GM12891 (cell line): ENCODE results near the gene RAPGEF4.

Experiments
- POLR2A ChIP-seq: IDR thresholded peaks from 2 replicates; pipeline ENCODE4 v1.6.1; 2011; ENCODE audit warnings: low read depth, low read length, control low read depth
- POLR2AphosphoS5 ChIP-seq: IDR thresholded peaks from 2 replicates; pipeline ENCODE4 v1.6.1; 2011; ENCODE audit warnings: low read depth, low read length, control low read depth
- POU2F2 ChIP-seq: IDR thresholded peaks from 2 replicates; pipeline ENCODE4 v1.6.1; 2011; ENCODE audit warnings: low read depth, mild to moderate bottlenecking, control low read depth, low read length, moderate library complexity
- SPI1 ChIP-seq: IDR thresholded peaks from 2 replicates; pipeline ENCODE4 v1.6.1; 2011; ENCODE audit warnings: low read depth, low read length, control low read depth
- TAF1 ChIP-seq: IDR thresholded peaks from 2 replicates; pipeline ENCODE4 v1.6.1; 2011; ENCODE audit warnings: low read depth, low read length, control low read depth

GRCh38 chr2:172894689-172895387 is 159.2 kb downstream of the RAPGEF4 start:
- TF ChIP-seq POLR2A (no peak), POLR2AphosphoS5 (no peak), POU2F2 (no peak), TAF1 (no peak), SPI1 (no peak)
